ENCODE measurements around the gene TGOLN2. TPM values are rescaled to one million over a fixed set of nuclear protein-coding genes. Genes with fewer than 3 reads are reported as not detected.

TGOLN2 gene
- total RNA-seq, 1 experiment from 2014 or later, result 178 TPM

DNA sequence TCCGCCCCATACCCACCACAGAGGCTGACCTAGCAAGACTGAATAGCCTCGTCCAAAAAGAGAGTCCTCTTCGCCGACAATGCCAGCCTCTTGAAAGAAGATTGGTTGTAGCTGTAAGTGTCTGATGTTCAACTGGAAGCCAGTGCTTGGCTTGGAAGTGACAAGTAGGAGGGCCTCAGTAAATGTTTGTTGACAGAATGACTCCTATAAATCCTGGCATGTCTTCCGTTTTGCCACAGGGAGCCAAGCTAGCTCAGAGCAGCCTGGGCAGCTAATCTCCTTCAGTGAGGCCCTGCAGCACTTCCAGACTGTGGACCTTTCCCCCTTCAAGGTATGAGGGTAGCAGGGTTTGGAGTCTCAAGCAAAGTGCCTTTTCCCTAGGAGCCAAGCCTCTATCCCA is 41.7 kb upstream of the TGOLN2 start:
- H3K27ac ChIP-seq (ENCODE audit: low read length), result peak overlapping the region; percentile 10
- H3K4me1 ChIP-seq (ENCODE audit: control insufficient read depth, insufficient read depth, low read length), result peaks cover 16% of the 10 kb centered on the region
- peak; percentile 94 for ATAC-seq
- no peaks in the 10 kb centered on the region for H3K27me3 ChIP-seq (ENCODE audit: control insufficient read depth, insufficient read depth, low read length)
- ChIA-PET POLR2A (interaction anchor here (0.6 kb wide), 1 partner anchor 23 kb away, joined by 9 read pairs; no protein-coding TSS in a partner anchor), CTCF (interaction anchor here (0.6 to 1.1 kb wide), 2 partner anchors 134 to 302 kb away, joined by 3 to 4 read pairs; no protein-coding TSS in a partner anchor)
- H3K9me3 ChIP-seq (ENCODE audit: control insufficient read depth, insufficient read depth, low read depth, low read length), result no peaks in the 10 kb centered on the region
- in situ Hi-C loops (cut with HindIII; ENCODE audit: low pct_unique_long_range_greater_than_20kb, low sequenced_read_pairs) (no loop called here), intact Hi-C loops (cut with micrococcal nuclease; ENCODE audit: unreplicated experiment) (no loop called here)
- no peak overlapping the region for H3K4me3 ChIP-seq (ENCODE audit: low read depth in 2 of 2, low read length in 2 of 2)
- BruUV-seq (replicated peaks), result no TSS peak
- H3K36me3 ChIP-seq (ENCODE audit: control insufficient read depth, insufficient read depth, low read length), result no peaks in the 10 kb centered on the region
- DNase-seq (ENCODE audit: low read depth, low spot score), result no peak
- no peak for TF ChIP-seq SIN3A (IDR thresholded peaks at IDR 0.05; ENCODE audit: borderline replicate concordance, insufficient read depth, low read depth, low read length)
- peak; percentile 63 for TF ChIP-seq POLR2AphosphoS5 (IDR thresholded peaks at IDR 0.05; ENCODE audit: low read depth, low read length)

DNA sequence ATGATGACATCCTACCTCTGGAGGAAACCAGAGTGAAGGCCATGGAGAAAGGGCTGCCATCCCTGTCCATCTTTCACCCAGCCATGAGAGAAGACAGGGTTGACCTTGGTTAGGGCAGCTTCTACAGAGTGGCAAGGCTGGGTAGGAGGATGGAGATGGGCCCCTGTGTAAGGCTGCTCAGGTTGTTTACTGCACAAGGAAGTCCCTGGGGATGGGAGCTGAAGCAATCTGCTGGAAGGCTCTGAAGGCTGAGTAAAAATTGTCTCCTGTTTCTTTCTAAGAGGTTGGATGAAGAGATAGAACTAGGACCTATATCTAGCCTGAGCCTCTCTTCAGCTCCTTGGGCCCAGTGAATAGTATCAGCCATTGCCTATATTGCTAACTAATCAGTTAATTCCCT is 41.1 kb upstream of the TGOLN2 start:
- Histone ChIP-seq H3K27ac (ENCODE audit: low read length) (peak overlapping the region; percentile 10), H3K36me3 (ENCODE audit: control insufficient read depth, insufficient read depth, low read length) (no peaks in the 10 kb centered on the region), H3K4me3 (ENCODE audit: low read depth in 2 of 2, low read length in 2 of 2) (no peak overlapping the region), H3K4me1 (ENCODE audit: control insufficient read depth, insufficient read depth, low read length) (peaks cover 16% of the 10 kb centered on the region), H3K9me3 (ENCODE audit: control insufficient read depth, insufficient read depth, low read depth, low read length) (no peaks in the 10 kb centered on the region), H3K27me3 (ENCODE audit: control insufficient read depth, insufficient read depth, low read length) (no peaks in the 10 kb centered on the region)
- DNase-seq (ENCODE audit: low read depth, low spot score) (no peak), ATAC-seq (peak; percentile 18; the same call in 1 of the 2 replicates)
- TF ChIP-seq POLR2AphosphoS5 (IDR thresholded peaks at IDR 0.05; ENCODE audit: low read depth, low read length), result no peak
- no peak for TF ChIP-seq CTCF (IDR thresholded peaks at IDR 0.05)
- no peak for TF ChIP-seq REST (IDR thresholded peaks at IDR 0.05; ENCODE audit: insufficient read depth in 1 of 2, low read depth in 2 of 2, low read length in 1 of 2)
- no peak for TF ChIP-seq TCF7L2 (IDR thresholded peaks at IDR 0.05; ENCODE audit: low read depth, low read length)
- TF ChIP-seq SIN3A (IDR thresholded peaks at IDR 0.05; ENCODE audit: borderline replicate concordance, insufficient read depth, low read depth, low read length), result no peak
- POLR2A ChIA-PET, result no interaction called here
- intact Hi-C loops (cut with micrococcal nuclease; ENCODE audit: unreplicated experiment) (no loop called here), in situ Hi-C loops (cut with HindIII; ENCODE audit: low pct_unique_long_range_greater_than_20kb, low sequenced_read_pairs) (no loop called here)
- CTCF ChIA-PET, result interaction anchor here (1.1 kb wide), 1 partner anchor 302 kb away, joined by 3 read pairs; no protein-coding TSS in a partner anchor
- BruUV-seq (replicated peaks), result no TSS peak

GRCh38 chr2:85367180-85367579 is 39.4 kb upstream of the TGOLN2 start:
- no TSS peak for BruUV-seq (replicated peaks)
- Histone ChIP-seq H3K27me3 (ENCODE audit: control insufficient read depth, insufficient read depth, low read length) (no peaks in the 10 kb centered on the region), H3K4me3 (ENCODE audit: low read depth in 2 of 2, low read length in 2 of 2) (no peak overlapping the region), H3K9me3 (ENCODE audit: control insufficient read depth, insufficient read depth, low read depth, low read length) (no peaks in the 10 kb centered on the region), H3K4me1 (ENCODE audit: control insufficient read depth, insufficient read depth, low read length) (peaks cover 16% of the 10 kb centered on the region), H3K36me3 (ENCODE audit: control insufficient read depth, insufficient read depth, low read length) (no peaks in the 10 kb centered on the region), H3K27ac (ENCODE audit: low read length) (no peak overlapping the region)
- ATAC-seq (no peak), DNase-seq (ENCODE audit: low read depth, low spot score) (no peak)
- ChIA-PET CTCF (no interaction called here), POLR2A (interaction anchor here (0.9 kb wide), 1 partner anchor 46 kb away, joined by 3 read pairs; no protein-coding TSS in a partner anchor)
- TF ChIP-seq REST (IDR thresholded peaks at IDR 0.05; ENCODE audit: insufficient read depth in 1 of 2, low read depth in 2 of 2, low read length in 1 of 2), result no peak
- TF ChIP-seq POLR2AphosphoS5 (IDR thresholded peaks at IDR 0.05; ENCODE audit: low read depth, low read length), result no peak
- no peak for TF ChIP-seq TCF7L2 (IDR thresholded peaks at IDR 0.05; ENCODE audit: low read depth, low read length)
- TF ChIP-seq CTCF (IDR thresholded peaks at IDR 0.05), result no peak
- no peak for TF ChIP-seq SIN3A (IDR thresholded peaks at IDR 0.05; ENCODE audit: borderline replicate concordance, insufficient read depth, low read depth, low read length)
- in situ Hi-C loops (cut with HindIII; ENCODE audit: low pct_unique_long_range_greater_than_20kb, low sequenced_read_pairs) (no loop called here), intact Hi-C loops (cut with micrococcal nuclease; ENCODE audit: unreplicated experiment) (no loop called here)
